ENCODE data around the gene NMB. TPM values are rescaled to one million over a fixed set of nuclear protein-coding genes. Genes with fewer than 3 reads are reported as not detected.

The NMB gene
- total RNA-seq, 1 donor from 2014 or later: 7.4 TPM

DNA sequence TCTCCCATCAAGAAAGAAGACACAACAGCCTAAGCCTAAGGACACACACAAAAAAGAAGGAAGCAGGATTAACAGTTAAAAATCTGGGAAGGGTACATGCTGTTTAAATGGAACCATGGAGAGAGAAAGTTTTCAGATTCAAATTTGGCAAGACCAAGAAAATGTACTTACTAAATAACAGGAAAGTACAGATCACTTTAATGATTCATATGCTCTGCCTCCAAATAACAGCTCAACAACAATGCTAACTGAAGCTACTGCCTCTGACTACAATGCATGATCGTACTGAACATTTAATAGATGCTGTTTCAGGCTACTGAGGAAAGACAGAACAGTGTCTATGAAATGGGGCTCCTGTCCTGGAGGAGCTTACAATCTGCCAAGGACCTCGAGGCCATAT is 8.4 kb upstream of the NMB start:
- Mint-ChIP-seq H3K27ac (no peak overlapping the region), H3K36me3 (peaks cover 23% of the 10 kb centered on the region), H3K4me3 (no peak overlapping the region), H3K27me3 (no peaks in the 10 kb centered on the region), H3K9me3 (no peaks in the 10 kb centered on the region), H3K4me1 (ENCODE audit: unreplicated experiment) (no peaks in the 10 kb centered on the region)
- TF ChIP-seq, protein P1, sequence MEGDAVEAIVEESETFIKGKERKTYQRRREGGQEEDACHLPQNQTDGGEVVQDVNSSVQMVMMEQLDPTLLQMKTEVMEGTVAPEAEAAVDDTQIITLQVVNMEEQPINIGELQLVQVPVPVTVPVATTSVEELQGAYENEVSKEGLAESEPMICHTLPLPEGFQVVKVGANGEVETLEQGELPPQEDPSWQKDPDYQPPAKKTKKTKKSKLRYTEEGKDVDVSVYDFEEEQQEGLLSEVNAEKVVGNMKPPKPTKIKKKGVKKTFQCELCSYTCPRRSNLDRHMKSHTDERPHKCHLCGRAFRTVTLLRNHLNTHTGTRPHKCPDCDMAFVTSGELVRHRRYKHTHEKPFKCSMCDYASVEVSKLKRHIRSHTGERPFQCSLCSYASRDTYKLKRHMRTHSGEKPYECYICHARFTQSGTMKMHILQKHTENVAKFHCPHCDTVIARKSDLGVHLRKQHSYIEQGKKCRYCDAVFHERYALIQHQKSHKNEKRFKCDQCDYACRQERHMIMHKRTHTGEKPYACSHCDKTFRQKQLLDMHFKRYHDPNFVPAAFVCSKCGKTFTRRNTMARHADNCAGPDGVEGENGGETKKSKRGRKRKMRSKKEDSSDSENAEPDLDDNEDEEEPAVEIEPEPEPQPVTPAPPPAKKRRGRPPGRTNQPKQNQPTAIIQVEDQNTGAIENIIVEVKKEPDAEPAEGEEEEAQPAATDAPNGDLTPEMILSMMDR (conservative IDR thresholded peaks at IDR 0.05): no peak
- DNase-seq (ENCODE audit: extremely low spot score, unreplicated experiment): no peak

DNA sequence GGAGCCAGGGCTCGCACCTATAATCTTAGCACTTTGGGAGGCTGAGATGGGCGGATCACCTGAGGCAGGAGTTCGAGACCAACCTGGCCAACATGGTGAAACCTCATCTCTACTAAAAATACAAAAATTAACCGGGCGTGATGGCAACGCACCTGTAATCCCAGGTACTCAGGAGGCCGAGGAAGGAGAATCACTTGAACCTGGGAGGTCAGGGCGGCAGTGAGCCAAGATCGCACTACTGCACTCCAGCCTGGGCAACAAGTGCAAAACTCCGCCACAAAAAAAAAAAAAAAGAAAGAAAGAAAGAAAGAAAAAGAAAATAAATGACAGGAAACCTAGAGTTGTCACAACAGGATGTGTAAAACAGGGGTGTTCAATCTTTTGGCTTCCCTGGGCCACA is 3.0 kb upstream of the NMB start:
- H3K36me3 Mint-ChIP-seq: peaks cover 7% of the 10 kb centered on the region

DNA sequence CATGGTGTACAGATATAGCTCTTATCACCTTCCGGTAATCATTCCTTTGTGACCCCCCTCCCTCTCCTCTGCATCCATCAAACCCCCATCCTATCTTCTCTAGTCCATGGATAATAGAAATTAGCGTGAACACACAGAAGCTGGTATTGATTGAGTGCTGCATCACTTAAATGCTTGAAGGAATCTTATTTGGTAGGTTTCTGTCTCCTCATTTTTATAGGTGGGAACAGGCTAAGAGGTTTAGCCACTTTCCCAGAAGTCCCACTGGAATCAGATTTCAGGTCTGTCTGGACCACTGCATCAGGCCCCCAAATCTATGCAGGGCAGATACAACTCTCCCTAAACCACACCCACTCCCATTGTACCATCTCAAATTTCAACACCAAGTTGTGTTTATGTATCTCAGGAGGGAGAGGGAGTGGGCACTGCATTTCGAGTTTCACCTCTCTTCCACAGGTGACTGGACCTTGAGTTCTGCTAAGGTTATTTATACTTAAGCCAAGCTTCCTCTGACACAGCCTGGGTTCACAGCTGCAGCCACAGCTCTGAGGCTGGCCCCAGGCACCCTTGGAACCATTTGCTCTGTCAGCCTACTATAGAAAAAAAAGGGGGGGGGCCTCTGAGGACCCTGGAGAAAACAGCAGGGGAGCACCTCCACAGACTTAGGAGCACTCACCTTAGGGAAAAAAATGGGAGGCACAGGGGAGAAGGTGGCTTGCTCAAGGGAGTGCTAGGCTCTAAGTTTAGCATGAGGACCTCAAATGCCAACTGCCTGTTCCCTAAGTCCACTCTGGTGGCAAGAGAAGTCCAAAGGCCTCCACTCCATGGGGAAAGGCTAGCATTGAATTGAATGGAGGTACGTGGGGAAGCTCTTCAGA is 2.1 kb upstream of the NMB start:
- Mint-ChIP-seq H3K4me1 (ENCODE audit: unreplicated experiment) (peaks cover 12% of the 10 kb centered on the region), H3K4me3 (peak overlapping the region; percentile 60), H3K9me3 (no peaks in the 10 kb centered on the region), H3K27me3 (peaks cover 5% of the 10 kb centered on the region), H3K36me3 (peaks cover 3% of the 10 kb centered on the region), H3K27ac (no peak overlapping the region)
- DNase-seq (ENCODE audit: extremely low spot score, unreplicated experiment): no peak
- TF ChIP-seq, protein P1 (conservative IDR thresholded peaks at IDR 0.05): no peak

More for the DNA sequence above, 3.0 kb upstream of the NMB start:
- Mint-ChIP-seq H3K27ac (no peak overlapping the region), H3K4me3 (no peak overlapping the region), H3K9me3 (no peaks in the 10 kb centered on the region), H3K27me3 (peaks cover 5% of the 10 kb centered on the region), H3K4me1 (ENCODE audit: unreplicated experiment) (peaks cover 12% of the 10 kb centered on the region)
- DNase-seq (ENCODE audit: extremely low spot score, unreplicated experiment): no peak
- TF ChIP-seq, protein P1 (conservative IDR thresholded peaks at IDR 0.05): no peak

DNA sequence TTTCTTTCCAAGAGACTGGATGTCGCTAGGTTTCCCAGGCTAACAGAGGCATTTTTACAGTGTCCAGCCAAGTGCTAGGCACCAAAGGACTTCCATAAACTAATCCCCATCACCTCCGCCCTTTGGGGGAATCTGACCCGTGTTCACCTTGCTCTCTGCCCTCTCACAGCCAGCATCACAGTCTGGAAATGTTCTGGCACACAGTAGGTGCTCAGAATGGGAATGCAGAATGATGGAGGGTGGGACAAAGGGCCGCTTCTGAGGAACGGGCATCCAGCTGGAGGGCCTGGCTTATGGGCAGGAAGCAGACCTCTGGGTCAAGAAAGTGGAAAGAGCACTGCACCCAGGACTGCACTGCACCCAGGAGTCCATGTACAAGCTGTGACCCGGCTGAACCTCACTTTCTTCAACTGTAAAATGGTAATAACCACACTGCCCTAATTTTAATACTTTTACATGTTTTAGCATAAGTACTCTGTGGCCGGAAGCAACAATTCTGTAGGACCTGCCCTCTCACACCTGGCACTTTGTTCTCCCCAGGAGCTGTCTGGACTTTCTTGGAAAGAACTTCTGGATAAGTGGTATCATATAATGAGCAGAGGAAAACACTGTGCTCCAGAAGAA is 901 bp upstream of the NMB start:
- Mint-ChIP-seq H3K4me1 (ENCODE audit: unreplicated experiment) (peaks cover 16% of the 10 kb centered on the region), H3K36me3 (no peaks in the 10 kb centered on the region), H3K27ac (peak overlapping the region; percentile 73), H3K27me3 (peaks cover 5% of the 10 kb centered on the region), H3K9me3 (no peaks in the 10 kb centered on the region), H3K4me3 (peak overlapping the region; percentile 83)
- no peak for DNase-seq (ENCODE audit: extremely low spot score, unreplicated experiment)
- TF ChIP-seq, protein P1 (conservative IDR thresholded peaks at IDR 0.05): no peak

DNA sequence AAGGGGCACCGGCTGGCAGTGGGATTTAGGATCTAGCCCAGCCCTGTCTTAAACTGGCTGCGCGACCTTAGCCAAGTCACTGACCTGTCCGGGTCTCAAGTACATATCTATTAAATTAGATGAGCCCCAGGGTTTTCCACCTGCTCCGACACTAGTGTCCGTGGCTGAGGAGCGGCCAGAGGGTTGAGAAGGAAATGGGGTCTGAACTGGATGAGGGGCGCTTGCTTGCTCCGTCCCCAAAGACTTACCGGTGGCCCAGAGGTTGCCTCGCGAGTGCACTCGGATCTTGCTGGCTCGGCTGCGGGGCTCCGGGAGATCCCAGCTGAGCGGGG is 285 bp downstream of the NMB start:
- no peaks in the 10 kb centered on the region for H3K36me3 Mint-ChIP-seq
- TF ChIP-seq, protein P1 (conservative IDR thresholded peaks at IDR 0.05): no peak

More for the DNA sequence above, 285 bp downstream of the NMB start:
- DNase-seq (ENCODE audit: extremely low spot score, unreplicated experiment): no peak
- H3K9me3 Mint-ChIP-seq: no peaks in the 10 kb centered on the region
- H3K4me1 Mint-ChIP-seq (ENCODE audit: unreplicated experiment): peaks cover 16% of the 10 kb centered on the region
- H3K4me3 Mint-ChIP-seq: peak overlapping the region; percentile 85
- peak overlapping the region; percentile 50 for H3K27ac Mint-ChIP-seq
- peaks cover 5% of the 10 kb centered on the region for H3K27me3 Mint-ChIP-seq
